ENCODE data around the gene ALCAM. TPM values are rescaled to one million over a fixed set of nuclear protein-coding genes. Genes with fewer than 3 reads are reported as not detected.

The ALCAM gene
- total and polyA plus RNA-seq, 2 donors (not counting 3 experiments of a cell fraction or from before 2014, with no cell fraction given) = 46.3 to 118 TPM

DNA sequence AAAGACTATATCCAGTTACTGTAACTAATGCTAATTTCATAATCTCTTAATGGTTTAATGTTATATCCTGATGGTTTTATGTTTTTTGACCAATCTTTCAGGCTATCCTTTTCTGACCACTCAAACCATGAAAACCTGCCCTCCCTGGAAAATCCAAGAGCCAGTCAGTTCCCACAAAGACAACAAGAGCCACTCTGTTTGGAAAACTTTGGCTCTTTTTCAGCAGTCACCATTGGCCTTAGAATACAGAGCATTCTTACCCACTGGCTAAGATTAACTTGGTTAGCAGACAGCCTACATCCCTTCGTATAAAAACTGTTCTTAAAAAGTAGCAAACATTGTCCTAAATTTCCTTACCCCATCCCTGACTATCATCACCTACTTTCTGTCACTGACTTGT, 32.9 kb downstream of the ALCAM start:
- no peaks in the 10 kb centered on the region for H3K9me1 ChIP-seq (replicated peaks; ENCODE audit: control insufficient read depth, extremely low read depth, insufficient read depth, low read length)
- H4K20me1 ChIP-seq (replicated peaks; ENCODE audit: control insufficient read depth, extremely low read depth, insufficient read depth, low read length) = no peaks in the 10 kb centered on the region
- H3K36me3 ChIP-seq (ENCODE audit: control insufficient read depth in 2 of 2, extremely low read depth in 1 of 2, insufficient read depth in 2 of 2, low read length in 2 of 2) = no peaks in the 10 kb centered on the region
- peaks cover 15% of the 10 kb centered on the region for H3K4me1 ChIP-seq (ENCODE audit: control insufficient read depth, extremely low read depth, insufficient read depth, low read length)
- no peaks in the 10 kb centered on the region for H3K27me3 ChIP-seq (ENCODE audit: control insufficient read depth in 2 of 2, insufficient read depth in 2 of 2, low read length in 2 of 2)
- H3K9me3 ChIP-seq (replicated peaks; ENCODE audit: control insufficient read depth, insufficient read depth, low read length) = no peaks in the 10 kb centered on the region
- TF ChIP-seq POLR2AphosphoS5 (IDR thresholded peaks at IDR 0.05; ENCODE audit: insufficient read depth, low read depth, low read length) (no peak), POLR2A (IDR thresholded peaks at IDR 0.05; ENCODE audit: low read depth, low read length) (no peak), MYC (IDR thresholded peaks at IDR 0.05; ENCODE audit: low read depth, low read length) (no peak), MAX (IDR thresholded peaks at IDR 0.05; ENCODE audit: insufficient read depth, insufficient read length) (no peak), JUN (IDR thresholded peaks at IDR 0.05; ENCODE audit: borderline replicate concordance, insufficient read depth, insufficient read length, low read depth) (no peak), GATA2 (IDR thresholded peaks at IDR 0.05; ENCODE audit: insufficient read depth, insufficient read length, low read depth, low read length) (no peak), EZH2 (IDR thresholded peaks at IDR 0.05; ENCODE audit: borderline replicate concordance, low read depth, low read length, severe bottlenecking) (no peak), FOS (IDR thresholded peaks at IDR 0.05; ENCODE audit: borderline replicate concordance, insufficient read depth, low read length) (no peak)
- TF ChIP-seq, protein P1, sequence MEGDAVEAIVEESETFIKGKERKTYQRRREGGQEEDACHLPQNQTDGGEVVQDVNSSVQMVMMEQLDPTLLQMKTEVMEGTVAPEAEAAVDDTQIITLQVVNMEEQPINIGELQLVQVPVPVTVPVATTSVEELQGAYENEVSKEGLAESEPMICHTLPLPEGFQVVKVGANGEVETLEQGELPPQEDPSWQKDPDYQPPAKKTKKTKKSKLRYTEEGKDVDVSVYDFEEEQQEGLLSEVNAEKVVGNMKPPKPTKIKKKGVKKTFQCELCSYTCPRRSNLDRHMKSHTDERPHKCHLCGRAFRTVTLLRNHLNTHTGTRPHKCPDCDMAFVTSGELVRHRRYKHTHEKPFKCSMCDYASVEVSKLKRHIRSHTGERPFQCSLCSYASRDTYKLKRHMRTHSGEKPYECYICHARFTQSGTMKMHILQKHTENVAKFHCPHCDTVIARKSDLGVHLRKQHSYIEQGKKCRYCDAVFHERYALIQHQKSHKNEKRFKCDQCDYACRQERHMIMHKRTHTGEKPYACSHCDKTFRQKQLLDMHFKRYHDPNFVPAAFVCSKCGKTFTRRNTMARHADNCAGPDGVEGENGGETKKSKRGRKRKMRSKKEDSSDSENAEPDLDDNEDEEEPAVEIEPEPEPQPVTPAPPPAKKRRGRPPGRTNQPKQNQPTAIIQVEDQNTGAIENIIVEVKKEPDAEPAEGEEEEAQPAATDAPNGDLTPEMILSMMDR (IDR thresholded peaks at IDR 0.05; ENCODE audit: extremely low read depth in 1 of 2, insufficient read depth in 1 of 2, low read depth in 1 of 2, low read length in 2 of 2) = no peak
- no TSS peak for BruUV-seq (replicated peaks)
- FAIRE-seq (no peak), DNase-seq (ENCODE audit: low read depth, low spot score) (no peak)
- H3K9ac ChIP-seq (replicated peaks; ENCODE audit: extremely low read depth, insufficient read depth, low read length) = no peak overlapping the region
- H3K4me3 ChIP-seq (replicated peaks in 1 of 3; ENCODE audit: insufficient read depth in 1 of 3, low read depth in 1 of 3, low read length in 3 of 3) = no peak overlapping the region
- dilution Hi-C loops (cut with MboI; ENCODE audit: extremely low pct_ligation_motif_present, low sequenced_read_pairs) = no loop called here
- POLR2A ChIA-PET = no interaction called here
- no peak overlapping the region for H3K27ac ChIP-seq (ENCODE audit: insufficient read depth, low read depth, low read length)
- no peak overlapping the region for H3K4me2 ChIP-seq (ENCODE audit: insufficient read depth, low read length)
- intact Hi-C loops (cut with micrococcal nuclease) = no loop called here
- CTCF ChIA-PET = interaction anchor here (0.6 kb wide), 1 partner anchor 75 kb away, joined by 3 read pairs; no protein-coding TSS in a partner anchor
- H2AFZ ChIP-seq (ENCODE audit: low read depth, low read length) = no peak overlapping the region
- peaks cover 37% of the 10 kb centered on the region for H3K79me2 ChIP-seq (ENCODE audit: control insufficient read depth, insufficient read depth, low read length)
